HG03558 (cell line): ENCODE results near the gene PPP1R37.

Source experiments
- ATAC-seq: cut with Tn5 transposase; IDR thresholded peaks from one replicate; pipeline ENCODE4 v1.9.1; 2021; ENCODE audit warnings: moderate number of reproducible peaks; ENCODE audit not compliant: unreplicated experiment; ENCODE audit errors: extremely low read depth

Gene PPP1R37

GRCh38 chr19:45147835-45148676 lies 55.1 kb downstream of the PPP1R37 start:
- no peak for ATAC-seq

- ATAC-seq: no peak
Observed at GRCh38 chr19:45149129-45149528, 56.1 kb downstream of the PPP1R37 start.

- no peak for ATAC-seq
Observed at GRCh38 chr19:45150180-45150579, 57.2 kb downstream of the PPP1R37 start.

GRCh38 chr19:45150751-45151281 lies 57.8 kb downstream of the PPP1R37 start:
- ATAC-seq: no peak

GRCh38 chr19:45151320-45151719 lies 58.3 kb downstream of the PPP1R37 start:
- ATAC-seq: no peak

- no peak for ATAC-seq
Observed at GRCh38 chr19:45151821-45152503, 59.0 kb downstream of the PPP1R37 start.

GRCh38 chr19:45152504-45153338 lies 59.7 kb downstream of the PPP1R37 start:
- no peak for ATAC-seq

- no peak for ATAC-seq
Observed at GRCh38 chr19:45153339-45154063, 60.5 kb downstream of the PPP1R37 start.

- no peak for ATAC-seq
Observed at GRCh38 chr19:45154064-45154827, 61.3 kb downstream of the PPP1R37 start.

- ATAC-seq: no peak
Observed at GRCh38 chr19:45156011-45156630, 63.1 kb downstream of the PPP1R37 start.

- no peak for ATAC-seq
Observed at GRCh38 chr19:45156751-45157150, 63.8 kb downstream of the PPP1R37 start.

- ATAC-seq: no peak
Observed at GRCh38 chr19:45158503-45159209, 65.7 kb downstream of the PPP1R37 start.

GRCh38 chr19:45159210-45159970 lies 66.4 kb downstream of the PPP1R37 start:
- no peak for ATAC-seq

GRCh38 chr19:45159971-45160324 lies 67.0 kb downstream of the PPP1R37 start:
- no peak for ATAC-seq

GRCh38 chr19:45160870-45161737 lies 68.1 kb downstream of the PPP1R37 start, which contains the start of gene NKPD1:
Gene NKPD1 (minus strand): TSS chr19:45160982. CDS start chr19:45160150, 832 bp downstream.
- ATAC-seq: no peak
